ENCODE measurements around the gene ITGA6.

The ITGA6 gene

DNA sequence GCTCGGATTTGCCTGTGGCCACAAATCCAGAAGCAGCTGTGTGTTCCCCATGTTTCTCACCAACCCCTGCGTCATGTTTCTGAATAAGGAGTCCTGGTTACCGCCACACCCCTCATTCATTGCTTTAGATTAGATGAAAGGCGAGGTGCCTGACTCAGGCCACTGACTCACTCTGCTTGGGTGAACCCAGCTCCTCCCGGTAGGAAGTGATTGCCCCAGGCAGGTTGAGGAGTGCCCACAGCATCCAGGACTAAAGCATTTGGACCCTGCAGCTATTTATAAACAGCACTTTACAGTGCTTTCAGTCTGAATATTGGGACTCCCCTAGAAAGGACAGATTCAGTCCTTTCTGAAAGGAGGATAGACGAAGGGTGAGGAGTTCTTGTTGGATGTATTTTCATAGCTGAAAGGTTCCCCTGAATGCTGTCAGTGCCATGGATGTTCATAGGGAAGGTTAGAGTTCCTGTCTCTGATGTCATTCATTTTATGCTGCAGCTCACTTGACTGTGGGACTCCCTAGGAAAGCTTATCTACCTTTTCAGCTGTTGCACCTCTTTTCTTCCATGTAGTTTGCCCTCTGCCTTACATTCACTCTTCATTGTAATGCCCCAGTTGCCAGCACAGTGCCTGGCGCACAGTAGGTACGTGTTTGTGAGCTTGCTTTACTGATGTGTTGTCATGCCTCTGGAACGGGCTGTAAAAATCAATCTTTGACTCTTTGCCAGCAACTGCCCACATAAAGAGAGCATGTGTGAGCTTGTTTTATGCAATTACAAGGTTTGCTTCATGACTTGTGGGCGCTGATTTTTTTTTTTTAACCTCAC lies 14.9 kb downstream of the ITGA6 start:
- peak; percentile 90 for DNase-seq

DNA sequence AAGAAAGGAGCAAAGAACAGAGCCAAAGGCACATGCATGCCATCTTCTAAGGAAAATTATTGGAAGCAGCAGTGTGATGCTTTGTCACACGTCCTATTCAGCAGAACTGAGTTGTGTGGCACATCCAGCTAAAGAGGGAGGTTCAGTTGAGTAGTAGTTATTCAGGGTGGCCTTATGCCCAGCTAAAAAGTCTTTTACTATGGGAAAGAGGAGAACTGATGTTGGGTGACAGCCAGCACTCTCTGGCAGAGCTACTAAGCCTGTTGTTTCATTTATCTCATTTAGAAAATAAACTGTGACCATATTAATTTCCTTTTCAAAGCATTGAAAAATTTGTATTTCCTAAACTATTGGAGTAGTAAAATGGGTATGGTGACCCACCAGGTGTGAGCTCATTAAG lies 18.5 kb downstream of the ITGA6 start:
- DNase-seq: no peak

DNA sequence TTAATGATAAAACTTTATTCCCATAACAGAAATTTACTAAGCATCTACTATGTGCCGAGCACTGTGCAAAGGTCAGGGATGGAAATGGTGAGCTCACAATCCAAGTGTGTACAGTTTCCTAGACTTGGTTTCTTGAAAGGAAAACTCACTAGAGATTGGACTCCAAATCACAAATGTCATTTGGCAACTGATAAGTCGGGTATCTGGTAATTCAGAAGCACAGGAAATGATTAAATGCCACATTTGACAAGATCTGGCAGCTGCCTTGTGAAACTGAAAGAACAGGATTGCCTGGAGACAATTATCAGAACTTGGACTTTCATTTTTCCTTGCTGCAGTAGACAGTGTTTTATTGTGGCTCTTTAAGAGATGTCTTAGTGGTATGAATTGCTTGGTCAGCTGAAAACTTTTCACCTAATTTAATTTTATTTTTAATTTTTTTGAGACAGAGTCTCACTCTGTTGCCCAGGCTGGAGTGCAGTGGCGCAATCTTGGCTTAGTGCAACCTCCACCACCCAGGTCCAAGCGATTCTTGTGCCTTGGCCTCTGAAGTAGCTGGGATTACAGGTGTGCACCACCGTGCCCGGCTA lies 19.2 kb downstream of the ITGA6 start:
- no peak for DNase-seq

DNA sequence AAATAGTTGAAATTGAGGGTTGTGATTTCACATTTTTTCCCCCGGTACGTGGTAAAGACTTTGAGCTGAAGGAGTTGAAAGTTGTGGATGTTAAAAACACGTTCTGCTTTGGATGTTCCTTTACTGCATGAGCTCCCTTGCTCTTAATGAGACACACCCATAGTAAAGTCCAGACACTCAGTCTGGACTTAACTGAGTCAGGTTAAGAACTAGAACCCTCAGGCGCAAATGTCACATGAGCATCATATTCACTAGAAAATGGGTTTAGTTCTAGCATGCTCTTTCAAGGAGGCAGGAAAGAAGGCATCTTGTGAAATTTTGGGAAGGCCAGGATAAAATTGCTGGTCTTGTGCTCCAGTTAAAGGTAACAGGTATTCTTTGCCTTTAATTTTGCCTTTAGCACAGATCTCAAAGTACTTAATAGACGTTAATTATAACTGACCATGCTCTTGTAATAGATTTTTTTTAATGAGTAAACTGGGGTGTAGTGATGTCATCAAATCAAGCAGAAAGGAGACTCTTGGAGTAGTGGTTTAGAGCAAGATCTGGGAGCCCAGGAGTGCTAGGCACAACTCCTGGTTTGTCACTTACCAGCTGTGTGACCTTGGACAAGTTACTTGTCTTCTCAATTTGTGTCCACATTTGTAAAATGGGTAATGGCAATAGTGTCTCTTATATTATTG lies 20.6 kb downstream of the ITGA6 start:
- no peak for DNase-seq

DNA sequence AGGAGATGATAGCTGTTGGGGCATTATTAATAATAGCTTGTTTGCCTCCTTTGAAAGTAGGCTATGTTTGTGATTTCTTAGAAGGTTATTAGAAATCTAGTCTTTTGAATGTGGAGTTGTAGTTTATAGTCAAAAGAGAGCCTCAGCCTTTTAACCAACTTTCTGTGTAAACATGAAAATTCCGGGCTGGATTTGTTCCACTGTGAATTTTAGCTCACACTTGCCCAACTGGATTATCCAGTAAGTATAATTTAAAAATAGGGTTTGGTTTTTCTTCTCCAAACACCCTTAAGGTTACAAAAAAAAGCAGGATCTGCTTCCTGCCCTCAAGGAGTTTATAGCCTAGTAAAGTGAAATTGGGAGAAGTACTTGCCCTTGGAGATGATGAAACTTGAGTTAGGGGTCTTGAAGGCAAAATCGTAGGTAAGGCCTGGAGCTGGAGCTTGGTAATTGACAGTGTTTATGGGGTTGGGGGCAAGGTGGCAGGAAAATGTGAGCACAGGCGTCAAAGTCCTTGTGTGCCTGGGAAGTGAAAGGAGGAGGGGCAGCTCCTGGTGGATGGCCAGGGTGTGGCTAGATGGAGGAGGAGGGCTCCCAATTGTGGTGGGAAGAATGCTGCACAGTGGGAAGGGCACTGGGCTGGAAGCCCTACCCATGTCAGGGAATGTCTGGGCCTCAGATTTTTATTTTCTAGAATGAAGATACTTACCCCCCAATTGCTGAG lies 21.3 kb downstream of the ITGA6 start:
- no peak for DNase-seq

DNA sequence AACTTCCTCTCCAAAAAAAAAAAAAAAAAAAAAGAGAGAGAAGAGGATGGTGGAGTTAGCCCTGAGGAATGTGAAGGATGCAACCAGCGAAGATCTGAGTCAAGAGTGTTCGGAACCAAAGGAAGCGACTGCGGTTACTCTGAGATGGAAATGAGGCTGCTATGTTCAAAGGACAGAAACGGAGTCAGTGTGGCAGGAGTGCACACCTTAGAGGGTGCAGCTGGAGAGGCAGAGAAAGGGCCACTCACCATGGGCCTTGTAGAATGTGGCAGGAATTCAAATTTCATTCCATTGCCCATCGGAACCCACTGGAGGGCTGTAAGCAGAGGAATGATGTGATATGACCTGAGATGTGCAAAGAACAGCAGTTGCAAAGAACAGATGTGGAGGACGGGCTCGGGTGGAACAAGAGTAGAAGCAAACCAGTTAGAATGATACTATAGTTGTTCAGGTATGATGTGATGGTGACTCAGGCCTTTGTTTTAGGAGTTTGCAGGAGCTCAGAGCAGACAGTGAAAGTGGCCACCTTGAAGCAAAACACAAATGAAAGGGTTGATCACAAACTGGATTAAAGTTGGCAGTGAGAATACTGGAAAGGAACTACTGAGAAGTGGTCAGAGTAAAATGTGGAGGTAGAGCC lies 22.6 kb downstream of the ITGA6 start:
- DNase-seq: no peak

DNA sequence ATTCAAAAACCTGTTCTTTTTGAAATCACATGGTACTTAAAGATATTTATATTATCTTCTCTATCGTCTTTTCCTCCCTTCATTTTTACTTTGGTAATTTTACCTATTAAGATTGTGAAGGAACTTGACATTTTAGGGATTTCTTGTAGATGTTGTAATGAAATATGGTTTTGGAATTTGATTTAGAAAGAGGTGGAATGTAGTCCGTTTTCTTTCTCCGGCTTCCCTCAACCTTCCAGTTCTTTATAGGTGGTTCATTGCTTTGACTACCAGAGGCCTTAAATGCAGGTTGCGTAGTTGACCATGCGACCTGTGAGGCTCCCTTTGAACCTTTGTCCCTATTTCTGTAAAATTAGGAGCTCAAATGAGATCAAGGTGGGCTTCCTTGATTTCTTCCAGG lies 24.5 kb downstream of the ITGA6 start:
- DNase-seq: no peak

DNA sequence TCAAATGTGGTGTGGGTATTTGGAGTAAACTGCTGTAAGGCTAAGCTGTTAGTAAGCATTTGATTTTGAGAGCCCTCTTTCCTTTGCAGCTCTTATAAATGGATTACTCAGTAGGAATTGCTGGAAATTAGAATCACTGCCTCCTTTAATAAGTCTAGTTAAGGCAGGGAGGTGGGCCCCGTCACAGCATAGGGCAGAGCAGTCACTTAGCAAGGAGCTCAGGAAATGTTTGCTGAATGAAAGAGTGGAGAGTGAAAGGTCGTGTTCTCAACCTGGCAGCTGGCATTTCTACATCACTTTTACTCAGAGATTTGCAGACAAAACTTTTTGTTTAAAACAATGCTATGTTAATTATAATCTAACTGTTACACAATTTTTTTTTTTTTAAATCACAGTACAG lies 25.5 kb downstream of the ITGA6 start:
- no peak for DNase-seq

DNA sequence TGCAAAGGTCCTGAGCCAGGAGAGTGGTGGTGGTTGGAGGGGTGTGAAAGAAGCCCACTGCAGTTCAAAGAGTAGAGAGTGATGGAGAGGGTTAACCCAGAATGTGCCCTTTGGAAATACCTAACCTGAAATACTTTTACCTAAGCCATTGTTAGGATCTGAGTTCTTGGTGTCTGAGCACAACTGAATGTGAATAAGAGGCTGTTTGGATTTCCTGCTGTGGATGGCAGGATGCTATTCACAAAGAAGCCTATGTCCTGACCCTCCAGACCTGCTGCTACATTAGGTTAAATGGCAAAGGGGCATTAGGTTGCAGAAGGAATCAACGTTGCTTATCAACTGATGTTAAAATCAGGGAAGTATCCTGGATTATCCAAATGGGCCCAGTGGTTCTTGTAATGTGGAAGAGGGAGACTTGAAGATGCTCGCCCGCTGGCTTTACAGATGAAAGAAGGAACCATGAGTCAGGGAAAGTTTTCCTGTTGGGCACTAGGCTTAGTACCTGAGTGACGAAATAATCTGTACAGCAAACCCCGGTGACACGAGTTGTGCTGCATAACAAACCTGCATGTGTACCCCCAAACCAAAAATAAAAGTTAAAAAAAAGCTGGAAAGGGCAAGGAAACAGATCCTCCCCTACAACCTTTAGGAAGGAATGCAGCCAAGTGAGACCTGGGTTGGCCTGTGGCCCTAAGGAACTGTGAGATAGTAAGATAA lies 27.2 kb downstream of the ITGA6 start:
- DNase-seq: no peak

DNA sequence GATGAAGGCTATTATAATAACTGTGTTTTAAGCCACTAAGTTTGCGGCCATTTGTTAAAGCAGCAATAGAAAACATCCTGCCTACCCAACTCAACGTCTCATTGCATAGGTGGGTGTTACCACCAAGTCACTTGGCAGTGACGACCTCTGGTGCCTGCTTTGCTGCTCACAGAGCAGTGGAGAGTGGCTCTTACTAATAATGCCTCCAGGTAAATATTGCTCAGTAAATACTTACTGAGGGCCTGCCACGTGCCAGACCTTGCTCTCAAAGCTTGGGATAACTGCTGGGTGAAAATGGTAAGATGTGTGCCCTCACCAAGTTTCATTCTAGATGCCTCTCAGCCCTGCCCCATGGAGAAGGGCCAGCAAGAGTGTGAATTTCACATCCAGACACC lies 27.7 kb downstream of the ITGA6 start:
- peak; percentile 60 for DNase-seq

DNA sequence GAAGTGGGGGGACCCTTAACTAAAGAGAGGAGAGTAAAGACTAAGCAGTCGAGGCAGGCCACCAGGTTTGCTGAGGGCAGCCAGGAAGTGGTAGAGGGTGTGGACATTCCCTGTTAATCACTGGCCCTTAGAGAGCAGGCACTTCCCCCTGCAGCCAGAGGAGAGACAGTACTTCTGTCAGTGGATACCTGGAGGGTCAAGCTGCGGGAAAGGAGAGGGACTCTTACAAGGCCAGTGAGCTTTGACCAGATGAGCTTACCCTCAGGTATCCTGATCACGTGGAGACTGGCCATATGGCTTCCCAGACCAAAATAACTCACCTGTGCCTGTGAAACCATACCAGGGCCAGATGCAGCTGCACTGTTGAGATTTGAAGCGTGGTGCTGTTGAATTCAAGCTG lies 28.6 kb downstream of the ITGA6 start:
- DNase-seq: peak; percentile 47

DNA sequence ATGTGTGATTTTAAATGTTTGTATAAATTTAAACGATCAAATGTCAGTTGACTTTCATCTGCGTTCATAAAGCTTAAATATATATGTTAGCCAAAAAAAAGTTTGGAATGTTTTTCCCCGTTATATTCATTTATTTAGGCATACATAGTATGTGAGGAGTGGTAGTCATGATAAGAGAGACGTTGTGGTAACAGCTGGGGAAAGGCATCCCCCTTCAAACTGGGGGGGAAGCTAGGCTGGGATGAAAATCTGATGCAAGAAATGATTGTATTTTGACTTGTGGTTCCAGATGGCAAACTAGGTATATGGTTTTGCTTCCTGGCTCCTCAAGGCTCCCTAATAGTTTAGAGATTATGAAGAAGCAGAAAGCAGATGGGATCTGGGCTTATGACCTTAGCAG lies 30.1 kb downstream of the ITGA6 start:
- no peak for DNase-seq

DNA sequence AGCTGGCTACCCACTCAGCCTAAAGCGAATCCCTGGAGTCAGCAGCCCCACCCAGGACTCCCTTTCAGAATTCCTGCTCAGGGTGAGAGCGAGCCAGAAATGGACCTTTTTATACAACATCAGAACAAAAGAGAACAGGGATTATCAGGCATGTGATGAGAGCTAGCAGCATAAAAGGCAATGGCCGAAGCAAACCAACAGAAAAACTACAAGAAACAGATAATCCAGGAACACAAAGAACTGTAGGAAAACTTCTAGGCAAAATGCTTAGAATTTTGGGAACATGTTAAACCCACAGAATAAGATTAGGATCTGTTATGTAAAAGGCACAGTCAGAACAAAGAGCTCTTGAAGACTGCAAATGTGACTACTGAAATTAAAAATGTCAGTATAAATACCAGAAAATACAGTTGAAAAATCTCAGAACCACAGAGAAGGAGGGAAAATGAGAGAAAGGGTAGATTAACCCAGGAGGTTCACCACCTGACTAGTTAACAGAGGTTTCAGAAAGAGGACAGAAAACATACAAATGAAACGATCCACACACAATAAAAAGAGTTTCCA lies 31.3 kb downstream of the ITGA6 start:
- DNase-seq: no peak

DNA sequence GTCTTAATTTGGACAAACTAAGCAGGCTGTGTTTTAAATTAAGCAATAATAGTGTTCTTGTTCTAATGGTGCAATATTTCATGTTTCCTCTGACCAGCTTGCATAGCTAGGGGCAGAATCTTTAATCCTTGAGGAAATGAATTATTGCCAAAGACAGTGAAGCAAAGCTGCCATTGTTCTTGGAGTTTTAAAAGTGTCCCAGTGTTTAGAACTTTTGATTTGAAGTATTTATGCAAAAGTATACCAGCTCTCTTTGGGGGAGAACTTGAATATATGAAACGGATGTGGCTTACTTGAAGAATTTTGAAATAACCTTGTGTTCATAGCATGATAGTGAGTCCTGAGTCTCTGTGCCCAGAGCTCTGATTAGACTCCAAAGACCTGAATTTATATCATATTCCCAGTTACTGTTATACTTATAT lies 33.4 kb downstream of the ITGA6 start:
- DNase-seq: no peak

DNA sequence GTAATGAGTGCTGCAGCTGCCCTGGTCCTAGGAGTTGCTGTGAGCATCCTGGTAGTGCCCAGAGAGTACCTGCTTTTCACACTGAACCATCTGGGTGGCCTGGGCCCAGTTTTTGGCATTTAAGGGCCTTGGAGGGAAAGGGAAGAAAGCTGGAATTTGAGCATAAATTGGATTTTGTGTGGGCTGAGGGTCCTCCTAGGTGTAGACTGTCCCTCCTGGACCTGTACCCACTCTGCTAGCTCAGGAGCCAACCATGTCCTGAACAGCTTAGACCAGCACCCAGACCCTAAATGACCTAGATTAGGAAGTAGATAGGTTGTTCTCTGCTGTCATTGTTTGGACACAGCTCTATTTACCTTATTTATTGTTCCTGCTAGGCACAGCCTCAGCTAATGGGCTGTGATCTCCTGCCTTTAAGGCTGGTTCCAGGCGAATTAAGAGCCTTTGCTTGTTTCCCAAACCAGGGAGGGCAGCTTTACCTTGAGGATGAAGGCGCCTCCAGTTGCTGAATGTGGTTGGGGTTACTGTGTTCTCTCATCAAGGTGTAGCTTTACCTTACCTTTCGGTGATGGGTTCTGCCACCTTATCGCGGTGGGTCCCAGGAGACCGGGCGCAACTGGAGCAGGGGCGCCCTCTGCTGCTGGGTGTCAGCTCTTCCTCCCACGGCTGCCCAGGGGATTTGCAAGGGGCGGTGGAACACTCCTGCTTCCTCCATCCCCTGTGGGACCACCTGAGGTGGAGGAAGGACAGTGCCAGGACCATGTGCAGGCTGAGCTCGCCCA lies 34.4 kb downstream of the ITGA6 start:
- peak; percentile 79 for DNase-seq

DNA sequence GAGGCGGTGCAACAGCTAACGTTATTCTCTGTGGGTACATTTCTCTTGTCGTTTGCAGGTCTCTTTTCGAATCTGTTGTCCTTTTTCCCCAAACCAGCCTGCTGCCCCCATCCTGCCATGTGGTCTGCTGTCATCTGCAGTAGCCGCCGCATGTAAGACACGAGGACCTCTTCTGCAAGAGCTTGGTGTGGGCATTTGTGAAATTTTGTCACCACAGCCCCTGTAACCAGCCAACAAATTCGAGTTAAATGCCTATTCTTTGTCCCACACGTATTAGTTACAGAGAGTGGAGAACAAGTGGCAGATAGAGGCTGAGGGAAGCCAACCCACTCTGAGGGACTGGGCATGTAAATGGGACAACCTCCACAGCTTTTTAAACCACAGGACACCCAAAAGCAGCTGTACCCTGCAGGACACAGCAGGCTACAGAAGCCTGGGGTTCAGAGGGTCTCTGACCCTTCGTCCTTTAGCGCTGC lies 35.0 kb downstream of the ITGA6 start:
- DNase-seq: no peak

DNA sequence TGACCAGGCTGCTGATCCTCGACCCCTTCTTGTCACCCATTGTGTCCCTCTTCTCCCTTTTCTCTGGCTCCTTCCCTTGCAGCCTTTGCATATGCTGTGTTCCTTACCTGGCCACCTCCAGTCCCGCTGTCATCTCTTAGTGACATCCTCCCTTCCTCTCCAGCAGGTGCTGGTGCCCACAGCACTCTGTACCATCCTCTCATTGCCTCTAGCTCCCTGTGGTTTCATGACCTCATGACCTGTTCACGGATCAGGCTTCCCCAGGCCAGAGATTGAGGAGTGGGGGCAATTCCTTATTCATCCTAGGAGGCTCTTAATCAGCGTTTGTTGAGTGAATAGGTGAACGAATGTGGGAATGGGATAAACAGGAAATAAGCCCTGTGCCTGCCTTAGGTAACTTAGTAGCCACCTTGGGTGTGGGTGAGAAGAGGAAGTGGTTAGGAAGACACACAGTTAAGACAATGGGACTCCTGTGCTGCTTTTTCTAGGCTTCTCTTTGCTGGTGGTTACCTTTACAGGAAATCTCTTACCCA lies 35.5 kb downstream of the ITGA6 start:
- peak; percentile 36 for DNase-seq

DNA sequence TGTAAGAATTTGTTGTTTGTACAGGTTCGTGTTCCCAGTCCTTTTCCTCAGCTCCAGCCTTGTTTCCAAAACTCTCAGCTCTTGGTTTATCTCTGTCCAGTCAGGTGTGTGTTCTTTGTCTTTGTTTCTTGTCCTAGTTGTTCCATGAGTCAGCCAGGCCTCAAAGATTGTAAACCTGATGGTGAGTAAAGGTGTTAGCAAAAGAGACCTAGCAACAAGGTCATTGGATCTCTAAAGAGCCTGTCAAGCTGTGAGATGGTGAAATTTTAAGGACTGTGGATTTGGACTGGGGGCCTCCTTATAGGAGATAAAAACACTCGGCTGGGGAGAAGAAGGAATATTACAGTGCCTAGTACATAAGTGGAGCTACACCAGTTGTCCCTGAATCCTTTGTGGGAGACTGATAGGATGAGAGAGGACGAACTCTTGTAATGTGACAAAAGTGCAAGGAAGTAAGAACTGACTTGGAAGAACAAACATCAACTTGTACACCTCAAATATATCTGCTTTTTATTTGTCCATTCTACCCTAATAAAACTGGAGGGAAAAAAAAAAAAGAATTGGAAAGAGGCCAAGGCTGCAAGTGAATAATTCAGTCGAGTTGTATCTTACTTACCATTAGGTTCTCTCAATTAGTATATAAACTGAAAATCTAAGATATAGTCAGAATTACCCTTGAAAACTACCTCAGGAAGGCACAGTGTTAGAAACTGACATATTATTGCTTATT lies 37.2 kb downstream of the ITGA6 start:
- no peak for DNase-seq

DNA sequence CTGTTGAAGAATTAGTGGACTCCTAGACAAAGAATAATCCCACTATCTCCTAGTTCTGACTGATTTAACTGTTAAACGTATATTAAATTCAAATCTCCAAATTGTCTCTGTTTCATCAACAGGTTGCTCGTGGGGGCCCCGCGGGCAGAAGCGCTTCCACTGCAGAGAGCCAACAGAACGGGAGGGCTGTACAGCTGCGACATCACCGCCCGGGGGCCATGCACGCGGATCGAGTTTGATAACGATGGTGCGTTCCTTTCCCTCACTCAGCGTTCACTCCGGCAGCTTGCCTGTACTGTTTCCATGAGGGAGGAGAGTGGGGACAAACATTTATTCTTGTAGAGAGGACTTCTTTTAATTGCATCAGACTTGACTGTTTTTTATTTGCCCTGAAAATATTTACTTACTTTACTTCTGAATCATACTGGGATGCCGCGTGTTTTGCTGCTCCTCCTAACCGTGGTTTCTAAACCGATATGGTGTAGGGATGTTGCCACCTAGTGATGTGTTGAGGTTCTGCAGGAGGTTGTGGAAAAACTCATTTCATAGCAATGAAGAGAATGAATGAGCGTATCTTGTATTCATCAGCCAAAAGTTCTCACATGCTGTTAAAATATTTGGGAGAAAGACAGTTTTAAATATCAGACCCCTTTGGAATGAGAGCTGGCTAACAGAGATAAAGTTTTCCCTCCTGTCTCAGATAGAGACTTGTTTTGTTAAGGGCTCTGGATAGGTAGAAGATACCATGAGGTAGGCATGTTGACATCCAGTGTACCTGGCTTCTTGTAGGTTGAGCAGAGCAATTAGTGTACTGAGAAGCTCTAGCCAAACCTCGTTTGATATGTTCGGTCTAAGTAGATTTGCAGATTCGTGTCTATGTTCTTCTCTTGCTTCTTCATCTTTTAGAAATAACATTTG lies 38.3 kb downstream of the ITGA6 start:
- peak; percentile 80 for DNase-seq
